A673 (cell line): ENCODE measurements around the gene MOCOS. TPM values are rescaled to one million over a fixed set of nuclear protein-coding genes. Genes with fewer than 3 reads are reported as not detected.

Source experiments
- BruUV-seq: library from RNA; stranded (reverse); fragments of 400-500 nt; replicated peaks from 2 replicates; lab custom pipeline; 2021; lab: Mats Ljungman, UMichigan
- CTCF ChIA-PET: fragments of 300-600 bp; sonication (Branson Sonifier 250); formaldehyde crosslinking; loops from one replicate; lab custom pipeline; 2022; ENCODE audit warnings: antibody characterized with exemption; lab: Charles Lee
- POLR2A ChIA-PET: fragments of 300-600 bp; sonication (Branson Sonifier 250); formaldehyde crosslinking; loops from one replicate; lab custom pipeline; 2022; ENCODE audit warnings: antibody characterized with exemption; ENCODE audit not compliant: low non-redundant PET; lab: Charles Lee
- DNase-seq: peaks from one replicate; pipeline ENCODE4 v3.0.0-alpha.2; 2015; ENCODE audit warnings: low spot score
- H3K27ac ChIP-seq: fragments of 200-600 bp; sonication (generic); 2 replicates; pipeline ENCODE4 v1.5.1; 2016; ENCODE audit warnings: mixed run types, low read depth, mild to moderate bottlenecking, mixed read lengths, antibody characterized with exemption, low read length; ENCODE audit not compliant: poor library complexity, severe bottlenecking
- H3K27me3 ChIP-seq: fragments of 200-600 bp; sonication (generic); replicated peaks from 2 replicates; pipeline ENCODE4 v1.6.1; 2017; ENCODE audit warnings: mixed run types, low read depth, mild to moderate bottlenecking, mixed read lengths, antibody characterized with exemption, low read length; ENCODE audit not compliant: insufficient read depth, poor library complexity
- H3K36me3 ChIP-seq: fragments of 200-600 bp; sonication (generic); 2 replicates; pipeline ENCODE4 v1.6.1; 2016; ENCODE audit warnings: mixed run types, mild to moderate bottlenecking, mixed read lengths, antibody characterized with exemption, low read length; ENCODE audit not compliant: insufficient read depth, poor library complexity, severe bottlenecking
- H3K4me1 ChIP-seq: fragments of 200-600 bp; sonication (generic); 2 replicates; pipeline ENCODE4 v1.6.1; 2017; ENCODE audit warnings: mixed run types, mild to moderate bottlenecking, mixed read lengths, antibody characterized with exemption, low read length; ENCODE audit not compliant: insufficient read depth, poor library complexity, severe bottlenecking
- H3K4me3 ChIP-seq: fragments of 200-600 bp; sonication (generic); 2 replicates; pipeline ENCODE4 v1.5.1; 2016; ENCODE audit warnings: low read depth, mixed run types, mild to moderate bottlenecking, mixed read lengths, low read length; ENCODE audit not compliant: poor library complexity, severe bottlenecking
- H3K9me3 ChIP-seq: fragments of 200-600 bp; sonication (generic); 2 replicates; pipeline ENCODE4 v1.6.1; 2016; ENCODE audit warnings: mixed run types, low read depth, mild to moderate bottlenecking, mixed read lengths, antibody characterized with exemption, low read length; ENCODE audit not compliant: poor library complexity, severe bottlenecking
- CTCF ChIP-seq: fragments of 300-800, 200-600 bp; sonication (generic); conservative IDR thresholded peaks from 2 replicates; pipeline ENCODE4 v1.5.1; 2017; ENCODE audit warnings: low read depth, mild to moderate bottlenecking, antibody characterized with exemption, low read length, moderate library complexity, mixed read lengths
- EZH2 ChIP-seq: fragments of 200-600 bp; sonication (generic); IDR thresholded peaks from 2 replicates; pipeline ENCODE4 v1.6.1; 2017; ENCODE audit warnings: borderline replicate concordance, low read depth, mild to moderate bottlenecking, mixed read lengths, antibody characterized with exemption, low read length; ENCODE audit not compliant: poor library complexity, severe bottlenecking
- intact Hi-C: fragments of 100-400 bp; cut with micrococcal nuclease; formaldehyde crosslinking; loops from one replicate; pipeline ENCODE4 v1.10.0; 2022; ENCODE audit not compliant: unreplicated experiment
- total RNA-seq: library from RNA; stranded (reverse); gene quantifications from 2 replicates; pipeline ENCODE4 v1.2.3, GENCODE V29; 2021

MOCOS gene
- total RNA-seq, 1 experiment from 2014 or later, result not detected

- H3K27me3 ChIP-seq, result no peaks in the 10 kb centered on the region
- DNase-seq, result no peak
- CTCF ChIA-PET, result no interaction called here
- H3K4me1 ChIP-seq, result no peaks in the 10 kb centered on the region
- H3K4me3 ChIP-seq, result no peak overlapping the region
- intact Hi-C loops, result no loop called here
- H3K27ac ChIP-seq, result no peak overlapping the region
- TF ChIP-seq EZH2 (no peak), CTCF (no peak)
- H3K9me3 ChIP-seq, result no peaks in the 10 kb centered on the region
- peaks cover 43% of the 10 kb centered on the region for H3K36me3 ChIP-seq
- no TSS peak for BruUV-seq
- POLR2A ChIA-PET, result no interaction called here
These were observed 17.4 kb upstream of the MOCOS start for GRCh38 chr18:36169938-36170337.

- H3K9me3 ChIP-seq, result no peaks in the 10 kb centered on the region
- TF ChIP-seq CTCF, result no peak
- no peak for TF ChIP-seq EZH2
- BruUV-seq, result TSS peak; percentile 13
- H3K27me3 ChIP-seq, result no peaks in the 10 kb centered on the region
- H3K36me3 ChIP-seq, result peaks cover 45% of the 10 kb centered on the region
- no peak overlapping the region for H3K27ac ChIP-seq
- no peaks in the 10 kb centered on the region for H3K4me1 ChIP-seq
- H3K4me3 ChIP-seq, result no peak overlapping the region
- ChIA-PET POLR2A (no interaction called here), CTCF (no interaction called here)
- DNase-seq, result no peak
- intact Hi-C loops, result no loop called here
These were observed 11.8 kb upstream of the MOCOS start for GRCh38 chr18:36175481-36175880.

- no peak overlapping the region for H3K4me3 ChIP-seq
- no peak for TF ChIP-seq CTCF
- TF ChIP-seq EZH2, result no peak
- no TSS peak for BruUV-seq
- no peak for DNase-seq
- H3K27ac ChIP-seq, result no peak overlapping the region
- no peaks in the 10 kb centered on the region for H3K27me3 ChIP-seq
- H3K4me1 ChIP-seq, result no peaks in the 10 kb centered on the region
- intact Hi-C loops, result no loop called here
- peaks cover 45% of the 10 kb centered on the region for H3K36me3 ChIP-seq
- CTCF ChIA-PET, result no interaction called here
- H3K9me3 ChIP-seq, result no peaks in the 10 kb centered on the region
- POLR2A ChIA-PET, result no interaction called here
These were observed 11.1 kb upstream of the MOCOS start for GRCh38 chr18:36176177-36176584.
